OCI-LY3 (cell line): ENCODE measurements around the gene TP53I11.

ENCODE experiments used
- EZH2phosphoT487 ChIP-seq: fragments of 200-600 bp; shearing (Covaris generic); IDR thresholded peaks from 2 replicates; pipeline ENCODE4 v1.6.1; 2018; ENCODE audit warnings: antibody characterized with exemption, mixed run types, low read depth
- TF ChIP-seq, protein P1 (sequence below): fragments of 200-600, 300-600 bp; sonication (generic); IDR thresholded peaks from 2 replicates; pipeline ENCODE4 v1.5.1; 2014; ENCODE audit warnings: antibody characterized with exemption, low read length, low read depth

DNA sequence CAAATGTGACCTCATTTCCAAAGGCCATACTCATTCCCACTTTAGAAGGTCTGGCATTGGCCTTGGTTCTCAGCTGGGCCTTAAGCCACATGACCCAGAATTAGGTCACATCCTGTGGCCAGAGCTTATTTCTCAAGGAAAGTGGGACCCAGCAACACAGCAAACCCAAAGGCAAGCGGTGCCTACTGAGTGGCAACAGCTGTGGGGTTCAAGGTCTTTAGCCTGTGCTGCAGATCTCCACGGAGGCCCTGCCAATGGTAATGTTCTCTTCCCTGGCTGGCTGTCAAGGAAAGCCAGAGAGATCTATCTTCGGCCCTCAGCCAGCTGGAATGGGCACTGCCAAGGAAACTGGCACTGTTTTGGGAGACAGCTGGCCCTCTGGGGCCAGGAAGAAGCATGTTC, 41.5 kb upstream of the TP53I11 start:
- TF ChIP-seq, protein P1, sequence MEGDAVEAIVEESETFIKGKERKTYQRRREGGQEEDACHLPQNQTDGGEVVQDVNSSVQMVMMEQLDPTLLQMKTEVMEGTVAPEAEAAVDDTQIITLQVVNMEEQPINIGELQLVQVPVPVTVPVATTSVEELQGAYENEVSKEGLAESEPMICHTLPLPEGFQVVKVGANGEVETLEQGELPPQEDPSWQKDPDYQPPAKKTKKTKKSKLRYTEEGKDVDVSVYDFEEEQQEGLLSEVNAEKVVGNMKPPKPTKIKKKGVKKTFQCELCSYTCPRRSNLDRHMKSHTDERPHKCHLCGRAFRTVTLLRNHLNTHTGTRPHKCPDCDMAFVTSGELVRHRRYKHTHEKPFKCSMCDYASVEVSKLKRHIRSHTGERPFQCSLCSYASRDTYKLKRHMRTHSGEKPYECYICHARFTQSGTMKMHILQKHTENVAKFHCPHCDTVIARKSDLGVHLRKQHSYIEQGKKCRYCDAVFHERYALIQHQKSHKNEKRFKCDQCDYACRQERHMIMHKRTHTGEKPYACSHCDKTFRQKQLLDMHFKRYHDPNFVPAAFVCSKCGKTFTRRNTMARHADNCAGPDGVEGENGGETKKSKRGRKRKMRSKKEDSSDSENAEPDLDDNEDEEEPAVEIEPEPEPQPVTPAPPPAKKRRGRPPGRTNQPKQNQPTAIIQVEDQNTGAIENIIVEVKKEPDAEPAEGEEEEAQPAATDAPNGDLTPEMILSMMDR = no peak
- no peak for TF ChIP-seq EZH2phosphoT487
